GM18873 (cell line): ENCODE measurements around the gene PANK1.

Experiments used
- ATAC-seq: cut with Tn5 transposase; IDR thresholded peaks from one replicate; pipeline ENCODE4 v1.9.1; 2021; ENCODE audit warnings: mild to moderate bottlenecking, moderate library complexity, moderate number of reproducible peaks; ENCODE audit not compliant: unreplicated experiment, low FRiP score

PANK1 gene

DNA sequence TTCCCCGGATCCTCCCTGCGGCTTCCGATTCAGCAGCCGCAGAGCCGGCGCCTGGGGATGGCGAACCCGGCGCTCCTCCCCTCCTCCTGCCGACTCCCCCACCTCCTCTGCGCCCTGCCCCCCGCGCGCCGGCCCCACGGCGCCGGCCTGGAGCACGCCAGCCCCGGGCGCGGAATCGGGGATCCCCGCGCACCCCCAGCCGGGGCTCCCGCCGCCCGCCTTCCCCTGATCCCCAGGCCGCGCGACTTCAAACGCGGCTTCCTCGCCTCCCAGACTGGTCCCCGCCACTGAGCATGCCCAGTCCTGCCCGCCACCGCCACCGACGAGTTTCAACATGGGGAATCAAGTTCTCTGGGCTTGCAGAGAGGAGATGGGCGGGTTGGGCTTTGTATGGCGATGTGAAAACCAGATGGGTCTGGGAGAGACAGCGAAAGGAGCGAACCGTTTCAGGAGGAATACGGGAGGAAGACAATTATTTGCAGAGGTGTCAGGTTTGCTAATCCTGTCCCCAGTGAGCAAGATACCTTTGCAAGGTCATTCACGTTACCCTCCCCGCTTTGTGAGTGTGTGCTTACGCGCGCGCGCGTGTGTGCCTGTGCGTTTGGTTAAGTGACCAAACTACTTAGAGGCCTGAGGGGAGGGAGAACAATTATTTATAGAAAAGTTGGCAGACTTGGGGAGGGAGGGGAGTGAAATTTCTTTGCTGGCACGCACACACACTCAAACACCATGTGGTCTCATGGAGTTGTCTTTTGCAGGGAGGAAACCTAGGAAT, at the start of gene PANK1:
Gene PANK1, minus strand, starts transcription at position 276 of the 775 bp plus-strand sequence. CDS start 351 bp downstream, outside the sequence.
- peak; percentile 42 for ATAC-seq

DNA sequence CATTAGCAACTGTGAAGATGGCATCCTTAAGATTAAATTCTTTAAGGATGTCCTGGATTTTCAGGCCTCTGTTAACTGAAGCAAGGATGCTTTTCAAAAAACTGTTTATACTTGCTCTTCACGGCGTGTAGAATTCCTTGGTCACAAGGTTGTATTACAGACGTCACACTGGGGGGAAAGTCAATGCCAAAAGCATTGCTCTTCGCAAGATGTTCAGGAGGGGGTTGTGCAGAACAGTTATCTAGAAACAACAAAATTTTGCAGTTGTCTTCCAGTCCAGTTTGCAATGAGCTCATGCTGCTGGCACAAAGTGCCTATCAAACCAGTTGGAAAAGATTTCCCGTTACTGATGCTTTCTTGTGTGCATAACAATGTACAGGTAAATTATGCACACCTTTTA, 48.1 kb upstream of the PANK1 start:
- no peak for ATAC-seq

DNA sequence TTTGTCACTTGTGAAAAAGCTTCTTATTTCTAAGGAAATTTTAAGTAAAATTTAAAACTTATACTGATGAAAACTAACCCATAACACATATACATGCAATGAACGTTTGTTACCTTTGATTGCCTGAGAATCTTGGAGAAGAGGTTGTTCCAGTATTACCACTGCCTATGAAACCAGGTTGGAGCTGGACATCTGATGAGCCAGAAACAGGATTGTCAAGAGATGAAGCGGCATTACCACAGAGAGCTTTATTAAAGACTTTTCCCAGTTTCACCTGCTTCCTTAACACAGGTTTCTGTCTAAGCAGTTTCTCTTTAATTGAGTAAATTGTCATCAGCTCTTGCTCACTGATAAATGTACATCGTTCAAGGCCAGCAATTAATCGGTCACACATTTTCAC, 47.4 kb upstream of the PANK1 start:
- ATAC-seq = no peak

DNA sequence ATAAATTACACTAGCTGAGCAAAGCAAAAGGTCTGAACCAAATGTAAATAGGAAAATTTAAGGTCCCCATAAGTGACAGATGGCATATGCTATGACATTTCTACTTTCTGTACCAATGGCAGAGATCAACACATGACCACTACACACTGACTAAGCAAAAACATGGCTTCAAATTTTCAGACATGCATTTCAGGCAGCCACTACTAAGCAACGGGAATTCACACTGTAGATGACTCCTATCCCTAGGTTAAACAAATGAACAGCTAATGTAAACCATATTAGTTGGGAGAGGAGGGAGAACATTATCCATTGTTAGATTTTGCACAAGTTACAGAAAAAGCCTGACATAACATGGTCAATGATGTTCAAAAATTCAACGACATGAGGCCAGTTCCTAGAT, 45.0 kb upstream of the PANK1 start:
- ATAC-seq = no peak

DNA sequence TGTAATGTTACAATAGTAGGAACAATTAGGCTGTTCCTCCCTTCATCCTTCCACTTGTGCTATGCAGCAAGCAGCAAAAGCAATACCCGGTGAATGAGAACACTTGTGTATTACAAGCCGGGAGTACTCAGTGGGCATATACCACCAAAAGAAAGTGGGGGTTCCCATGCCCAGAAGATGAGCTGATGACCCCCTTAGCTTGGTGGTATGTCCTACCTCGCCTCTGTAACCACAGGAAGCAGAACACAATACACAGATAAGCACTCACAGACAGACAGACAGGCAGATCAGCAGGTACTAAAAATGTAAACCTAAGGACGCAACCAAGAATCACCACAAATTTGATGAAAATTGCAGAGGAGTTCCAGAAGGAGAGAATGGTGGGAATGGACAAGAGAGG, 40.9 kb upstream of the PANK1 start:
- ATAC-seq = no peak

DNA sequence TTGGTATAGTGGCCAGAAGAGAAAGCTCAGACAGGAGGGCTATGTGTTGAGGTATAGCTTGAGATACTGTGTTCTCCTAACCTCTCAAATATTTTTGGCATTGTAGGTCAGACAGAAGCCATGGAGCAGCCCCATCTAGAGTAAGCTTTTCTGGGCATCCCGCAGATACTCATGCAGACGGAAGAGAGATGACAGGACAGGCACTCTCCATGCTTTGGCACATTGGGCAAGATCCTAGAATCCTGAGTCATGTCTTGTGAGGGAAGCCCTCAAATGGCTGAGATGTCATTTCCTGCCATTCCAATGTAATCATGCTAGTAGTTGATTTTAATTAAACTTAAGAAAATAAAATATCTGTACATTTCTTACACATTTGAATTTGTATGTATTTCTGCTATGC, 39.6 kb upstream of the PANK1 start:
- ATAC-seq = no peak

DNA sequence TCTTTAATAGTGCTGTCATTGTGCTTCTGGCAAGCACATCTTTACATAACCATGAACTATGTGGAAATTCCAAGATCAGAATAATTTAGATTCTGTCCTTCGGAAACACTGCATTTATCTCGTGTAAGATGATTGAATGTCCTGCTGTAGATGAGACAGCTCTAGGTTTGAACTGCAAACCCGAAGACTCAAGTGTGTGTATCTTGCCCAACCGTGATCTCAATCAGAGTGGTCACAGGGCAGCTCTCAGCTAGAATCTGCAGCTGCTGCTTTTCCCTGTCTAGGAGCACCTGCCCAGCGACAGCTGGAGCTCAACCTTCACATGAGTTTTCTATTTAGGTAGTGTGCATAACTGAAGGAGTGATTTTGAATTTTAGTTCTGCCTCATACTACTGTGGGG, 38.8 kb upstream of the PANK1 start:
- no peak for ATAC-seq

DNA sequence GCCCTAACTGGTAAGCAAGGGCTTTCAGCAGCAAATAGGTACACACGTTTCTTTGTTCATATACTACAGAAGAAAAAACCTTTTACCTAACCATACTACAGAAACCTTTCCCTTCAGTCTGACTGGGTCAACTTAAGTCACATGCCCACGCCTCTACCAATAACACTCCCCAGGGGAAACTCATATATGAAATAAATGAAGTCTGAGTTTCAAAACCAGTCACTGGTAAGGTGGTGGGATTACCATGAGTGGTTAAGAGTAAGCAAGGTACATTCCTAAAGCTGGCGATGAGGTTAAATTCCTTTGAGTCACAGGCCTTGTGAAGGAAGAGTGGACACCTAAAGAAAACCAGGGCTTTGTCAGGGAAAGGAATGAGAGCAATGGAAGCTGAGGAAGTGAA, 34.9 kb upstream of the PANK1 start:
- ATAC-seq = no peak

DNA sequence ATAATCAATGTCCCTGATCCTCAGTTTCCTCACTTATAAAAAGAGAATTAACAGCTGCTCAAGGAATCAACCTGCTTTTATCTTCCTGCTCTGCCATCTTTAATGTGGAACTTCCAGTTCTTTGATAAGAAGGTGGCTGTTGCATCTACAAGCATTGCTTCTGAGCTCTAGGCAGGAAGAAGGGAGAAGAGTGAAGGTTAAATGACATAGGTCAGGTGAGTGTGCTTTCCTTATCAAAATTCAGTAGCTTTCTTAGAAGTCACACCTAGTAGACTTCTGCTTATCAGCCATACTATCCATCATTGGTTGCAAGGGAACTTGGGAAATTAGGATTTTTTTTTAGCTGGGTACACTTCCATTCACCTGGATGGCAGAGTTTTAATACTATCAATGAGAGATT, 32.3 kb upstream of the PANK1 start:
- no peak for ATAC-seq

DNA sequence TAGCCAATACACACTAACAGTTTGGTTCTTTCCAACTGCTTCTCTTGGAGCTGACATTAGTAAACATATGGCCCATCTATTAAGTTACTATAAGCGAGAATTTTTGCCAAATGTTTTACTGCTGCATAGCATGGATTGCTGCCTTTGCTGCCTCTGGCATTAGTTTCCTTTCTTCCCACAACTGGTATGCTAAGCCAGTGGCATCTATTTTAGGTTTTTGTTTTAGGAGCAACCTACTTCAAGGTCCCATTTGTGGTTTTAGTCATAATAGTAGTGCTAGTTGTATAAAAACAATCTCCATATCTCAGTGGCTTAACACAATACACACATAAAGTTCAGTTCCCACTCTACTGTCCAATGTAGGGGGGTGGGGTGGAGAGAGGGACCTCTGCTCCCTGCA, 25.9 kb upstream of the PANK1 start:
- ATAC-seq = no peak

DNA sequence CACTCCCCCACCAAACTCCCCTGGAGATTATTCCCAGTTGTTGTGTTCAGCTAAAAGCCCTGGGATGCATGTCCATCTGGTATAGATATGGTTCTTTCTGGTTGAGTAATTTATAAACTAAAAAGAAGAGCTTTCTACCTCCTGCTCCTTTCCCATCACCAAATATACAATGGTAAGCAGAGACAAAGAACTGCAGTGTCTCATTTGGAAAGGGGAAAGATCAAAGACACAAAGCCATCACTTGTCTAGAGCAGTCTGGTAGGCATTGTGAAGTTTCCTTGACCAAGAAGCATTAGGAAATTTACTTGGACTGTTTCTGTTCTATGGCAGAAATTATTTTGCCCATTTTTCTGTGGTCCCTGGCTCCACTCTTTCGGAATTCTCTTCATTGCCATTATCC, 24.9 kb upstream of the PANK1 start:
- no peak for ATAC-seq

DNA sequence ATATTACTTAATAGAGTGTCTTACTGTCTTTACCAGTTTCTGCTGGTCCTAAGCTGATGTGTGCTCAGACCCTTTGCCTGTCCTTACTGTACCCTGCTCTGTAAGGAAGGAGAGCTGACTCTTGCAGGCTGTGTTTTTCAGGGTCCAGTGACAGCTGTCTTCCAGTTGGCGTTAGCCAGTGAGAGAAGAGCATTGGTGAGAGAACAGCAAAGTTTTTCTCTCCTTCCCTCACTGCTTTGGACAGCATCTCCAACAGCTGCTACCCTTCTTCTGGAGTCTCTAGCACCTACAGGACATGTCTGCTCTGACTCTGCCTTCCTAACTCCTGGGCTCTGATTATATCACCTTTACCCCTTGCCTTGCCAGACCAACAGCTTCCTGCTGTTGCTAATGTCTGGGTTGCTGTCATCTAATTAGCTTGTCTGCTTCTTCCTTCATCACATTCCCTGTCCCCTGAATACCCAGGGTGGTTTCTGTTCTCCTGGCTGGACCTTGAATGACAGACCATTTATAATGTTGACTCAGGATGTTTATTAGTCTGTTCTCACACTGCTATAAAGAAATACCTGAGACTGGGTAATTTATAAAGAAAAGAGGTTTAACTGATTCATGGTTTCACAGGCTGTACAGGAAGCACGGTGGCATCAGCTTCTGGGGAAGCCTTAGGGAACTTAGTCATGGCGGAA, 23.5 kb upstream of the PANK1 start:
- no peak for ATAC-seq

DNA sequence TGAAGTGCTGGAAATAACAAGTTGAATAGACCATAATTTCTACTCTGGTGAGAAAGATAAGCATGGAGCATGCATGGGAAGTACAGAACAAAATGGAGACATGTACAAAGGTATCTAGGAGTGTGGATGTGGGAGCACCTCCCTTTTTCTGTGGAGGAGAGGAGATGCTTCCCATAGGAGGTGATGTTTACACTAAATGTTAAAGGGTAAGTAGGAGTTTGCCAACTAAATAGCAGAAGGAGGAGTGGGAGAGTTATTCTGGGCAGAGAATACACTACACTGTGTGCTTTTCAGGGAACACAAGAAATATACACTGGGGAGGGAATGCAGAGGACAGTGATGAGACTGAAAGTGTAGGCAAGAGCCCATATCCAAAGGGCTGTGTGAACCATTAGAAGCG, 21.1 kb upstream of the PANK1 start:
- ATAC-seq = no peak

DNA sequence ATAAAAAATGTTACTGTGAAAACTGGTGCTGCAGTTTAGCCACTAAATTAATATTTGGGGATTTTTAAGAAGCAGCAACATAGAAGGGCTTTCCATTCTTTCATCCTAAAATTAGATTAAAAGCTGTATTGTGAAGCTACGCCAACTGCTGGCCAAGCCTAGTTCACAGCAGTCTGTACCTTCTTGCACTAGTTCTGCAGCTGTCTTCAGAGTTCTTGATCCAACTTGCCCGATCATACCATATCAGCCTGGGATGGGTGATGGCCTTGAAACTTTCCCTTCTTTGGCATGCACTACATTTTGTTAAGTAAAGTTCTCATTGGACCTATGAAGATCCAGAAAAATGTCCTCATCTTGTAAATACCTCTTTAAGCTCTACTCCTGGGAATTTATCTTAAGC, 20.3 kb upstream of the PANK1 start:
- no peak for ATAC-seq

DNA sequence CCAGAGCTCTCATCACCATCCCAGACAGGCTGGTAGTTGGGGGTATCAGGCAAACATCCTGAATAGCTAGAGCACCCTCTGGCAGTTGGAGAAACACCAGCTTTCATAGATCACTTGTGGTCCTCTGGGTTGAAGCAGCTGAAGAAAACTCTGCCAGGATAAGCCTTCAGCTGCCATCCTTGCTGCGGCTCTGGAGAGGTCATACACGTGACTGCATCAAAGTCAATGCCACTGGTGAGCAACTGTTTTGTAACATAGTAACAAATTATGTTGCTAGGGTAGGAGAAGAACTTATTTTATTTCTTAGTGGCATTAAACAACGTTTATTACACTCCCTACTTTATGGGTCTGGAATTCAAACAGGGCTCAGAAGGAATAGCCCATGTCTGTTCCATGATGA, 19.2 kb upstream of the PANK1 start:
- no peak for ATAC-seq

DNA sequence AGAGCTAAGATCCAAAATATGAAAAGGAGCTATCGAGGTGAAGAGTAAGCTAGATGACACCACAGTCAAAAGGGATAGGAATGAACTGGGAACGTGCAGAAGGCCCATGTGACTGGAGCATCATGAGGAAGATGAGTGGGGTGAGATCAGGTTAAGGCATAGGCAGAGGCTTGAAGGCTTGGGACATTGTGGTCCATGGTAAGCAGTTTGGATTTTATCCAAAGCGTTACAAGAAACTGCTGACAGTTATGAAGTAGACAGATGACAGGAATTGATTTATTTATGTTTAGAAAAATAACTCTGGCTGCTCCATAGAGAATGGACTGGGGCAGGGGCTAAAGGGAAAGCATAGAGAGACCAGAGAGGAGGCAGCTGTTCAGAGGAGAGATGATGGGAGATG, 18.1 kb upstream of the PANK1 start:
- ATAC-seq = no peak

DNA sequence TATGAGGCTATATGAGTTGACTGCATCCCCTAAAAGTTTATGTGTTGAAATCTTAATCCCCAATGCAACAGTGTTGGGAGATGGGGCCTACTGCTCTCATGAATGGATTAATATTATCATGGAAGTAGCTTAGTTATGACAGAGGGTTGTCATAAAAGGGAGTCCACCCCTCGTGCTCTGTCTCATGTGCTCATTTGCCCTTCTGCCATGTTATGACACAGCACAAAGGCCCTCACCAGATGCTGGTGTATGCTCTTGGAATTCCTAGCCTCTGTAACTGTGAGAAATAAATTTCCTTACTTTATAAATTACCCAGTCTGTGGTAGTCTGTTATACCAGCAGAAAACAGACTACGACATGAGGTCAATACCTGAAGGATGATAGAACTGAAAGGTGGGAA, 17.6 kb upstream of the PANK1 start:
- no peak for ATAC-seq

DNA sequence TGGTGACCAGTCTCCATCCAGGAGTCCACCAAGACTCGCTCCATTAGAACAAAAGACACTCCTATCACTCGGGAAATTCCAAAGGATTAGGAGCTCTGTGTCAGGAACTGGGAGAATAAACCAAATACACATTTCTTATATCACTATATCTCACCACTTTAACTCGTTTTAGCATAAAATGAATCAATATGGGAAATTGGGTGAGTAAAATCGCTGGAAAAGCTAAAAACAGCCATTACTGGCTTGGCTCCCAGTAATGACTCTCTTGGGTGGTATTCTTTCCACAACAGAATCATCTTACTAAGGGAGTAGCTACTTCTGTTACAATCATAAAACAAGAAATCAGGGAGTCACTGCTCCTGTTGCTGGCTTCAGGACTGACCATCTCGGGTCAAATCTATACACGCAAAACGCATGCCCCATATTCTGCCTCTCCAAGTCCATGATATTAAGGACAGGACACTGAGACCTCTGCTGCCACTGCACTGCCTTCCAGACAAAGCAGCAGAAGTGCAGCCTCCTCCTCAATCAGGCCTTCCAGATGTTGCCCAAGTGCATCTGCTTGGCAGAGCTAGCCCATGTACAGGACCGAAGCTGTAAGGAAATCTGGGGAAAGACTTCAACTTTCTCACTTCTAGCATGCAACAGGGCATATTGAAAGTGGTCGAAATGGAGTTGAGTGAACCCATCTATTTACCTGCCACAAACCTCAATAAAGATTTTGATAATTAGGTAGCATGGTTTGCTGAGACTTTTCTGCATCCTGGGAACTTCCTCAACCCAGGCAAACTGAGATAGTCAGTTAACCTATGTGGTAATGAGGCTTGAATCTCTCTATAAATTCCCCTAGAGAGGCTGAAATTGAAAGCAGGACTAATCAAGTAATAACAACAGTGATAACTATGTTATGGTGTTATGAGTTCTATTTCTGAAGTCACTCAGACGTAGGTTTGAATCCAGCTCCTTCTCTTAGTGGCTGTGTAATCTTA, 14.4 kb upstream of the PANK1 start:
- ATAC-seq = no peak

DNA sequence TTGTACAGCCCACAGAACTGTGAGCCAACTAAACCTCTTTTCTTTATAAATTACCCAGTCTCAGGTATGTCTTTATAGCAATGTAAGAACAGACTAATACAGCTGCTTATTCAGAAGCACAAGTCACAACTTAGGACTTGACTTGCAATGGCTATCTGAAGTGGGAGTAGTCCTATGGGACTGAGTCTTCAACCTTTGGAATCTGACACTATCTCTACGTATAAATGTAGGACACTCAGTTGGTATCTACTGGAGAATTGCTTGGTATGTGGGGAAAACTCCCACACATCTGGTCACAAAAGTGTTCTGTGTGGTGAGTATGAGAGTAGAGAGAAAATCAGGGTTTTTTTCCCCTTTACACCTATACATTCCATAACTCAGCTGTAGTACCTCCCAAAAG, 12.3 kb upstream of the PANK1 start:
- ATAC-seq = no peak

DNA sequence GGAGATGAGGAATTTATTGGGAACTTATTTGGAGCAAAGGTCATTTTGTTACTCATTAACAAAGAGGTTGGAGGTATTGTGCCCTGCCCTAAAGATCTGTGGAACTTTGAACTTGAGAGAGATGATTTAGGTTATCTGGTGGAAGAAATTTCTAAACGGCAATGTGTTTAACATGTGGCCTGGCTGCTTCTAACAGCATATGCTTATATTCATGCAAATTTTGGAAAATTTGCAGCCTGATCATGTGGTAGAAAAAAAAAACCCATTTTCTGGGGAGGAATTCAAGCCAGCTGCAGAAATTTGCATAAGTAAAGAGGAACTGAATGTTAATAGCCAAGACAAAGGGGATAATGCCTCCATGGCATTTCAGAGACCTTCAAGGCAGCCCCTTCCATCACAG, 10.7 kb upstream of the PANK1 start:
- ATAC-seq = no peak

DNA sequence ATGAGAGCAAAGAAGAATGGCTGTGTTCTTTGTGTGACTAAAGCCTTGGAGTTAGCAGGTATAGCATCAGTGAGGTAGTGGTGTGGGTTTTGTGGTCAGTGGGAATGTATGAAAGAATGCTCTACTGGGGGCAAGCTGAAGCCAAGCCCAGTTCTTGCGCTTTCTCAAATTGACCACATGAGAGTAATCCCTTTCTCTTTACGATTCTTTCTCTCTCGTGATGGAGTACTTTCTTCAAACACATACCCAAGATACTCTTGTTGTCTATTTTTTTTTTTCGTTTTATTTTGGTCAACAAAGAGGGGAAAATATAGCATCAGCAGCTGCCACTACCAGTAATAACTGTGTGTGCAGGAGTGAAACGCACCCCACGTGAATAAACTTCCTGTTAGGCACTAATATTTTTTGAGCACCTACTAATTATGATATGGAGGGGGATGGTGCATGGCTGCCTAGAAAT, 8.4 kb upstream of the PANK1 start:
- ATAC-seq = peak; percentile 53
